GM12875 (cell line): ENCODE results near the gene C1QB.

Source experiments
- H3K4me3 ChIP-seq: one replicate; pipeline ENCODE4 v1.5.1; 2011; ENCODE audit warnings: low read depth, low read length, control low read depth
- TF ChIP-seq, protein P1 (sequence below): IDR thresholded peaks from 2 replicates; pipeline ENCODE4 v1.5.1; 2011; ENCODE audit warnings: low read depth, mild to moderate bottlenecking, control low read depth, inconsistent platforms, low read length, moderate library complexity, borderline replicate concordance; ENCODE audit not compliant: insufficient read depth

Gene C1QB

DNA sequence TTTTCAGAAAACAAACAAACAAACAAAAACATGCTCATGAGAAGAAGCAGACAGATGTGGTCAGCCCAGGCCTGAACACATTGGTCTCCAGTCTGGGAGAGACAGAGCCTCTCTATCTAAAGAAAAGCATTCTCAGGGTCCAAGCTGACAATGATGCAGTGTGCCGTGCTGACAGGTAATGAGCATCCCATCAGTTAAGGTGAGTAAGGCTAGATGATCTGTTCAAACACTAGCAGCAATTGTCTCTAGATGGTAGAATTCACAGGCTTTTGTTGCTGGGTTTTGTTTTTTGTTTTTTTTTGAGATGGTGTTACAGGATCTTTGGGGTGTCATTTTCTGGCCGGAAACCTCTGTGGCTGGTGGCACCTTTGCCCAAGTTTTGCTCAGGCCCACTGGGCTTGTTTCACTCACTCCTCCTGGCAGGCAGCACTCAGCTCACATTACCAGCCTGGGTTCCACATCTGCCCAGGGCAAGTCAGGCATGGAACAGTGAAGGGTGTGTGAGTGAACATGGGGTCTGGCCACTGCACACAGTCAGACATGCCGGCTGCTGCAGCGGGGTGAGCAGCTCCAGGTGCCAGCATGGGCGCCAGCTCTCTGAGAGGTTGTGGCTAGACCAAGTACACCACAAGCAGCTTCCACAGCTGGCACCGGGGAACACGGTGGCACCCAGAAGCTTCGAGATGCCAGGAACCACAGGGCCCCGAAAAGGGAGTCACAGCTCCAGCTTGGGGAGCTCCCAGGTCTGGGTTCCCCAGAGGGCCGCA lies 19.2 kb upstream of the C1QB start:
- H3K4me3 ChIP-seq, result no peak overlapping the region
- TF ChIP-seq, protein P1, sequence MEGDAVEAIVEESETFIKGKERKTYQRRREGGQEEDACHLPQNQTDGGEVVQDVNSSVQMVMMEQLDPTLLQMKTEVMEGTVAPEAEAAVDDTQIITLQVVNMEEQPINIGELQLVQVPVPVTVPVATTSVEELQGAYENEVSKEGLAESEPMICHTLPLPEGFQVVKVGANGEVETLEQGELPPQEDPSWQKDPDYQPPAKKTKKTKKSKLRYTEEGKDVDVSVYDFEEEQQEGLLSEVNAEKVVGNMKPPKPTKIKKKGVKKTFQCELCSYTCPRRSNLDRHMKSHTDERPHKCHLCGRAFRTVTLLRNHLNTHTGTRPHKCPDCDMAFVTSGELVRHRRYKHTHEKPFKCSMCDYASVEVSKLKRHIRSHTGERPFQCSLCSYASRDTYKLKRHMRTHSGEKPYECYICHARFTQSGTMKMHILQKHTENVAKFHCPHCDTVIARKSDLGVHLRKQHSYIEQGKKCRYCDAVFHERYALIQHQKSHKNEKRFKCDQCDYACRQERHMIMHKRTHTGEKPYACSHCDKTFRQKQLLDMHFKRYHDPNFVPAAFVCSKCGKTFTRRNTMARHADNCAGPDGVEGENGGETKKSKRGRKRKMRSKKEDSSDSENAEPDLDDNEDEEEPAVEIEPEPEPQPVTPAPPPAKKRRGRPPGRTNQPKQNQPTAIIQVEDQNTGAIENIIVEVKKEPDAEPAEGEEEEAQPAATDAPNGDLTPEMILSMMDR, result no peak

DNA sequence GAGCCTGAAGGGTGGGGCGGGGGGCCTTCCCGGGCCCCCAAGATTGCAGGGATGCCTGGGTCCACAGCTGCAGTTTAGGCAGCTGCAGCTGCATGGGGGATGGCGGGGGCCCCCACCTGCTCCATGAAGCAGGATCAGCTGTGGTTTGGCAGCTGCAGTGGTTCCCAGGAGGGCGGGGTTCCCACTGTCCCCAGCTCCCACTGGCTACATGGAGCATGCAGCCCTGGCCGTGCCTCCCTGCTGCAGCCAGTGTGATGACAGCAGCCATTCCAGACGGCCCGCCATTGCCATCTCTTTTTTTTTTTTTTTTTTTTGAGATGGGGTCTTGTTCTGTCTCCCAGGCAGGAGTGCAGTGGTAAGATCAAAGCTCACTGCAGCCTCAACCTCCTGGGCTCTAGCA lies 17.6 kb upstream of the C1QB start:
- TF ChIP-seq, protein P1, result no peak

DNA sequence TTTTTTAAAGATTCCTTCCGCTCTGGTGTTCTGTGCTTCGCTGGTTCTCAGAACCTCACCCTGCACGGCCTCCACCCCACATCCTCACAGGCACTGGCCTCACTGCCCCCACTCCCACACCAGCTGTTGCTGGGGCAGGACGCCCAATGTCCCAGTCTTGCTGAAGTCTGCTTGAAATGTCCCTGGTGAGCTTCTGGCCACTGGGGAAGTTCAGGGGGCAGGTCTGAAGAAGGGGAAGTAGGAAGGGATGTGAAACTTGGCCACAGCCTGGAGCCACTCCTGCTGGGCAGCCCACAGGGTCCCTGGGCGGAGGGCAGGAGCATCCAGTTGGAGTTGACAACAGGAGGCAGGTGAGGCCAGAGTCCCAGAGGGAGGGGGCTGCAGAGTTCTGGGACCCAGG lies 16.7 kb upstream of the C1QB start, which contains the start of gene C1QA:
C1QA (plus strand) TSS at position 276 of the 400 bp plus-strand sequence. CDS start 989 bp downstream, outside the sequence.
- no peak within 1 kb of the TSS for H3K4me3 ChIP-seq
- TF ChIP-seq, protein P1, result no peak

More for the DNA sequence above, 17.6 kb upstream of the C1QB start:
- H3K4me3 ChIP-seq, result no peak overlapping the region

DNA sequence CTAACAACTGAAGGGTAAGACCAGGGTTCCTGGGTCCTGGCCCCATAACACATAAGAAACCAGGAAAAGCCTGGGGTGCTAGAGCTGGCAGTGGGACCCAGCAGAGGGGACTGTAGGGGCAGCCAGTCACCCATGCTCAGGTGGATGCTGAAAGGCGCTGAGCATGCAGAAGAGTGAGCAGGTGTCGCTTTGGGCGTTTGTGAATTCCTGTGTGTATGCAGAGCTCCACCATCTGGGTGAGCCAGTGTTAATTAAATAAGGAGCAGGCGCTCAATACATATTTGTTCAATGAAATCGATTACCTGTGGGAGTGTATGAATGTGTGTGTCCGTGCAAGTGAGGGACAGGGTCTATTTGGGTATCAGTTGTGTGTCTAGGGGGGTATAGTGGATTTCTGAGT lies 16.1 kb upstream of the C1QB start:
- H3K4me3 ChIP-seq, result no peak overlapping the region
- TF ChIP-seq, protein P1, result no peak

DNA sequence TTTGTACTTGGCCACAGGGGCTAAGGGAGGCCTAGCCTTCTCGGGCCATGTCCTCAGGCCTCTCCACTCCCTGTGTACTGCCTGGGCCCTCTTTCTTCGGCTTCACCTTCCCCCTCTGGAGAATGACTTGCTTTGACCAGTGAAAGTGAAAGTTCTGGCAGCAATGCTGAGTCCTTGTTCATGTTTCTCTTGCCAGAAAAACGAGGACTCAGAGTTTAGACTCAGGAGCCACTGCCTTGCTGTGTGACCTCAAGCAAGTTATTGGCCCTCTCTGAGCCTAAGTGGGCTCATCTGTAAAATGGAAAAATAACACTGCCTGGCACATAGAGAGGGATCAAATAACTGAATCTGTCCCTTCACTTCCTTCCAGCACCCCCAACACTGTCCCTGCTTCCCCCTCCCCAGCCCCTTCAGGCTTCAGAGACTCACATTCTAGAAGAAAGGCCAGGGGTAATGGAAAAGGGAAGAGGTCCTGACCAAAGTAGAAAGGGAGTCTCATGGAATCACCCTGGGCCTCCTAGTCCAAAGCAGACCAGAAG lies 15.1 kb upstream of the C1QB start:
- no peak overlapping the region for H3K4me3 ChIP-seq
- TF ChIP-seq, protein P1, result no peak

DNA sequence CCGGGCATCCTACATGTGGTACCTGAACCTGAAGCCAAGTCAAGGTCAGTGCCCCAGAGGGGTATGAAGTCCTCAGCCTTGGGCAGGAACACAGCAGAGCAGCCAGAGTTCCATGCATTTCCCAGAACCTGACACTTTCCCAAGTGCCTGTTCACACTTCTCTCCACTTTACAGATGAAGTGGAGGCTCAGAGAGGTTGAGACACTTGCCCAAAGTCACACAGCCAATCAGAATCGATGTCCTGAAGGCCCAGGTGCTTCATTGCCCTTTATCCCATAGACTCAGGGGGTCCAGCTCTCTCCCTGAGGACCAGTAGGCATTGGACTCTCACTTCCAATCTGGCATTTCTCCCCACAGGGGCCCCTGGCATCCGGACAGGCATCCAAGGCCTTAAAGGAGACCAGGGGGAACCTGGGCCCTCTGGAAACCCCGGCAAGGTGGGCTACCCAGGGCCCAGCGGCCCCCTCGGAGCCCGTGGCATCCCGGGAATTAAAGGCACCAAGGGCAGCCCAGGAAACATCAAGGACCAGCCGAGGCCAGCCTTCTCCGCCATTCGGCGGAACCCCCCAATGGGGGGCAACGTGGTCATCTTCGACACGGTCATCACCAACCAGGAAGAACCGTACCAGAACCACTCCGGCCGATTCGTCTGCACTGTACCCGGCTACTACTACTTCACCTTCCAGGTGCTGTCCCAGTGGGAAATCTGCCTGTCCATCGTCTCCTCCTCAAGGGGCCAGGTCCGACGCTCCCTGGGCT lies 14.4 kb upstream of the C1QB start:
- TF ChIP-seq, protein P1, result no peak
- H3K4me3 ChIP-seq, result no peak overlapping the region

DNA sequence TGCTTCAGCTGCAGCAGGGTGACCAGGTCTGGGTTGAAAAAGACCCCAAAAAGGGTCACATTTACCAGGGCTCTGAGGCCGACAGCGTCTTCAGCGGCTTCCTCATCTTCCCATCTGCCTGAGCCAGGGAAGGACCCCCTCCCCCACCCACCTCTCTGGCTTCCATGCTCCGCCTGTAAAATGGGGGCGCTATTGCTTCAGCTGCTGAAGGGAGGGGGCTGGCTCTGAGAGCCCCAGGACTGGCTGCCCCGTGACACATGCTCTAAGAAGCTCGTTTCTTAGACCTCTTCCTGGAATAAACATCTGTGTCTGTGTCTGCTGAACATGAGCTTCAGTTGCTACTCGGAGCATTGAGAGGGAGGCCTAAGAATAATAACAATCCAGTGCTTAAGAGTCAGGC lies 13.8 kb upstream of the C1QB start:
- TF ChIP-seq, protein P1, result no peak
- H3K4me3 ChIP-seq, result no peak overlapping the region
